Stomach (tissue), 4 donors: ENCODE measurements around the gene QRICH2.

Source experiments
- POLR2A ChIP-seq, 4 donors: fragments of 450-650 bp; IDR thresholded peaks; one replicate each; pipeline ENCODE4 v1.6.1; 2016; ENCODE audit warnings: antibody characterized with exemption in 4 of 4, control low read depth in 2 of 4, mild to moderate bottlenecking in 1 of 4, moderate library complexity in 1 of 4
- POLR2AphosphoS5 ChIP-seq, 3 donors: sonication (generic); formaldehyde crosslinking; IDR thresholded peaks; one replicate each; pipeline ENCODE4 v1.6.1; 2016; ENCODE audit warnings: antibody characterized with exemption in 3 of 3
- TF ChIP-seq, protein P1 (sequence below), 7 experiments: fragments of 450-650 bp in 4 of 7; fragments of 200-600 bp in 3 of 7; sonication (generic) in 3 of 7; IDR thresholded peaks; one replicate each; pipeline ENCODE4 v1.5.1; 2016 to 2019; ENCODE audit warnings: antibody characterized with exemption in 7 of 7, control low read depth in 2 of 7, mild to moderate bottlenecking in 1 of 7

DNA sequence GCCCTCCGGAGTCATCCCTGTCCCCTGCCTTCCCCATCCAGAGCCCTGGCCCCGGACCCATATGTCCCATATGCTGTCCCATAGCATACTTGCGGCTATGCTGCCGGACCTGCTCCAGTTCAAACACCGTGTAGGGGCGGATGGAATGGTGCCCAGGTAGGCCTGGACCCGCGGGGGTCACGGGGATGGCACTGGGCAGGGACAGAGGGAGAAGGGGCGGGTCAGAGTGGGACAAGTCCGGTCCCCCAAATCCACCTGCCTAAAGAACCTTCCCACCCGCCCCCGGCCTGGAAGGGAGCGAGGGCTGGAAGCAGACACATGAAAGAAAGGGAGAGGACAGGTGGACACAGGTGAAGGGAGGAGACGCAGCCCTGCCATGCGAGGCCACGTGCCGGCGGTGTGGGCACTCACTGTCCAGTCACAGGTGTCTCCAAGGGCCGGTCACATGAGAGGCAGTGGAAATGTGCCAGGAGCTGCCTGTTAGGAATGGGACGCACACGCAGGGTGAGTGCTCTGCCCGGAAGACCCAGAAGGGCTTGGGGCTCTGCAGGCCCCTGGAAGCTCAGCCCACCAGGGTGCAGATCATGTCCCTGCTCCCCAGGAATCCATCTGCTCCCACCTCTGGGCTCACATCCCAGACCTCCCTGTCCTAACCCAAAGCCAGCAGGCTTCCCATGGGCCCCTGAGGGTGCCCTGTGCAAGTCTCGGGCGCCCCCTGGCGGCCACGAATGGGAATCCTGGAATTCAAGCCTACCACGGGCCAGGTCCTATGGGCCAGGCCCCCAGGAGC, 28.9 kb downstream of the QRICH2 start:
- TF ChIP-seq, protein P1, sequence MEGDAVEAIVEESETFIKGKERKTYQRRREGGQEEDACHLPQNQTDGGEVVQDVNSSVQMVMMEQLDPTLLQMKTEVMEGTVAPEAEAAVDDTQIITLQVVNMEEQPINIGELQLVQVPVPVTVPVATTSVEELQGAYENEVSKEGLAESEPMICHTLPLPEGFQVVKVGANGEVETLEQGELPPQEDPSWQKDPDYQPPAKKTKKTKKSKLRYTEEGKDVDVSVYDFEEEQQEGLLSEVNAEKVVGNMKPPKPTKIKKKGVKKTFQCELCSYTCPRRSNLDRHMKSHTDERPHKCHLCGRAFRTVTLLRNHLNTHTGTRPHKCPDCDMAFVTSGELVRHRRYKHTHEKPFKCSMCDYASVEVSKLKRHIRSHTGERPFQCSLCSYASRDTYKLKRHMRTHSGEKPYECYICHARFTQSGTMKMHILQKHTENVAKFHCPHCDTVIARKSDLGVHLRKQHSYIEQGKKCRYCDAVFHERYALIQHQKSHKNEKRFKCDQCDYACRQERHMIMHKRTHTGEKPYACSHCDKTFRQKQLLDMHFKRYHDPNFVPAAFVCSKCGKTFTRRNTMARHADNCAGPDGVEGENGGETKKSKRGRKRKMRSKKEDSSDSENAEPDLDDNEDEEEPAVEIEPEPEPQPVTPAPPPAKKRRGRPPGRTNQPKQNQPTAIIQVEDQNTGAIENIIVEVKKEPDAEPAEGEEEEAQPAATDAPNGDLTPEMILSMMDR (IDR thresholded peaks at IDR 0.05), result peak in 6 of 7 experiments; percentile 80 to 99 (median 94)
- peak in 1 of 3 donors; percentile 61 for TF ChIP-seq POLR2AphosphoS5 (IDR thresholded peaks at IDR 0.05)
- TF ChIP-seq POLR2A (IDR thresholded peaks at IDR 0.05), result no peak
